Measurements from ENCODE around the gene DDX49.

Gene DDX49

DNA sequence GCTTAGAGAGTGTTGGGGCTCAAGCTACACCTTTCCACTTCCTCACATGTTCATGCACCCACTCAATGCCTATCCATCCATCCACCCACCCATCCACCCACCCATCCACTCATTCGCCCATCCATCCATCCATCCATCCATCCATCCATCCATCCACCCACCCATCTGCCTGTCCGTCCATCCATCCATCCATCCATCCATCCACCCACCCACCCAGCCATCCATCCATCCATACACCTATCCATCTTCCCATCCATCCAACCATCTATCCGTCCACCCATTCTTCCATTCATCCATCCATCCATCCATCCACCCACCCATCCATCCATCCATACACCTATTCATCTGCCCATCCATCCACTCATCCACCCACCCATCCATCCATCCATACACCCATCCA is 34.6 kb downstream of the DDX49 start:
- TF ChIP-seq, protein P1, sequence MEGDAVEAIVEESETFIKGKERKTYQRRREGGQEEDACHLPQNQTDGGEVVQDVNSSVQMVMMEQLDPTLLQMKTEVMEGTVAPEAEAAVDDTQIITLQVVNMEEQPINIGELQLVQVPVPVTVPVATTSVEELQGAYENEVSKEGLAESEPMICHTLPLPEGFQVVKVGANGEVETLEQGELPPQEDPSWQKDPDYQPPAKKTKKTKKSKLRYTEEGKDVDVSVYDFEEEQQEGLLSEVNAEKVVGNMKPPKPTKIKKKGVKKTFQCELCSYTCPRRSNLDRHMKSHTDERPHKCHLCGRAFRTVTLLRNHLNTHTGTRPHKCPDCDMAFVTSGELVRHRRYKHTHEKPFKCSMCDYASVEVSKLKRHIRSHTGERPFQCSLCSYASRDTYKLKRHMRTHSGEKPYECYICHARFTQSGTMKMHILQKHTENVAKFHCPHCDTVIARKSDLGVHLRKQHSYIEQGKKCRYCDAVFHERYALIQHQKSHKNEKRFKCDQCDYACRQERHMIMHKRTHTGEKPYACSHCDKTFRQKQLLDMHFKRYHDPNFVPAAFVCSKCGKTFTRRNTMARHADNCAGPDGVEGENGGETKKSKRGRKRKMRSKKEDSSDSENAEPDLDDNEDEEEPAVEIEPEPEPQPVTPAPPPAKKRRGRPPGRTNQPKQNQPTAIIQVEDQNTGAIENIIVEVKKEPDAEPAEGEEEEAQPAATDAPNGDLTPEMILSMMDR (conservative IDR thresholded peaks at IDR 0.05; ENCODE audit: low read depth): no peak
- no peak overlapping the region; the same call in 1 of the 2 replicates for H3K27ac ChIP-seq
- POLR2A ChIA-PET (ENCODE audit: low non-redundant PET): no interaction called here
- CTCF ChIA-PET: no interaction called here
- DNase-seq (ENCODE audit: low spot score): no peak

GRCh38 chr19:18955042-18955441 is 35.5 kb downstream of the DDX49 start:
- no peak for DNase-seq (ENCODE audit: low spot score)
- TF ChIP-seq, protein P1 (conservative IDR thresholded peaks at IDR 0.05; ENCODE audit: low read depth): no peak
- POLR2A ChIA-PET (ENCODE audit: low non-redundant PET): no interaction called here
- no peak overlapping the region for H3K27ac ChIP-seq
- CTCF ChIA-PET: no interaction called here

DNA sequence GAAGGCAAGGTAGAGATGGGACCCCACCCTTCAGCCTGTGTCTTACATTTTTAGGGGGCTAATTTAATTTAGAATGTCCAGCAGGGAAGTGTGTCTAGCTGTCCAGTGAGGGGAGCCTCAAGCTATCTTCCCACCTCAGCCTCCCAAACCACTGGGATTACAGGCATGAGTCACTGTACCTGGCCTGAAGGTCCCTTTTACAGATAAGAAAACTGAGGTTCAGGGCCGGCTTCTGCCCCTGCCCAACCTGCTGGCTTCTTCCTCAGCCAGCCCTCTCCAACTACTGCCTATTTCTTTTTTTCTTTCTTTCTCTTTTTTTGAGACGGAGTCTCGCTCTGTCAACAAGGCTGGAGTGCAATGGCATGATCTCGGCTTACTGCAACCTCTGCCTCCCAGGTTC is 40.9 kb downstream of the DDX49 start:
- TF ChIP-seq, protein P1 (conservative IDR thresholded peaks at IDR 0.05; ENCODE audit: low read depth): no peak
- CTCF ChIA-PET: interaction anchor here (0.7 kb wide), 1 partner anchor 11 kb away, joined by 3 read pairs; no protein-coding TSS in a partner anchor
- POLR2A ChIA-PET (ENCODE audit: low non-redundant PET): no interaction called here
- no peak for DNase-seq (ENCODE audit: low spot score)
- no peak overlapping the region for H3K27ac ChIP-seq

GRCh38 chr19:18961767-18962620 is 42.5 kb downstream of the DDX49 start:
- CTCF ChIA-PET: no interaction called here
- POLR2A ChIA-PET (ENCODE audit: low non-redundant PET): no interaction called here
- no peak for DNase-seq (ENCODE audit: low spot score)

GRCh38 chr19:18964121-18964520 is 44.6 kb downstream of the DDX49 start:
- no peak for DNase-seq (ENCODE audit: low spot score)
- H3K27ac ChIP-seq: no peak overlapping the region
- TF ChIP-seq, protein P1 (conservative IDR thresholded peaks at IDR 0.05; ENCODE audit: low read depth): no peak
- CTCF ChIA-PET: no interaction called here
- POLR2A ChIA-PET (ENCODE audit: low non-redundant PET): no interaction called here

More at GRCh38 chr19:18961767-18962620, 42.5 kb downstream of the DDX49 start:
- TF ChIP-seq, protein P1 (conservative IDR thresholded peaks at IDR 0.05; ENCODE audit: low read depth): no peak
- H3K27ac ChIP-seq: no peak overlapping the region

- TF ChIP-seq, protein P1 (conservative IDR thresholded peaks at IDR 0.05; ENCODE audit: low read depth): no peak
- peak overlapping the region; percentile 91 for H3K27ac ChIP-seq
- DNase-seq (ENCODE audit: low spot score): no peak
- ChIA-PET CTCF (no interaction called here), POLR2A (ENCODE audit: low non-redundant PET) (interaction anchor here (0.5 to 0.6 kb wide), 2 partner anchors 12 to 125 kb away, joined by 6 to 7 read pairs; no protein-coding TSS in a partner anchor)
These were observed 46.8 kb downstream of the DDX49 start for GRCh38 chr19:18966307-18966706.

All from RWPE1 (cell line).